Neural progenitor cell (in vitro differentiated cells): ENCODE results near the gene SH2D4B.

Experiments
- EZH2phosphoT487 ChIP-seq: fragments of 200-600 bp; sonication (generic); IDR thresholded peaks from 2 replicates; pipeline ENCODE4 v1.6.1; 2017; ENCODE audit warnings: antibody characterized with exemption
- TF ChIP-seq, protein P1 (sequence below): fragments of 200-600 bp; sonication (generic); IDR thresholded peaks from 2 replicates; pipeline ENCODE4 v1.5.1; 2017; ENCODE audit warnings: antibody characterized with exemption, mild to moderate bottlenecking

DNA sequence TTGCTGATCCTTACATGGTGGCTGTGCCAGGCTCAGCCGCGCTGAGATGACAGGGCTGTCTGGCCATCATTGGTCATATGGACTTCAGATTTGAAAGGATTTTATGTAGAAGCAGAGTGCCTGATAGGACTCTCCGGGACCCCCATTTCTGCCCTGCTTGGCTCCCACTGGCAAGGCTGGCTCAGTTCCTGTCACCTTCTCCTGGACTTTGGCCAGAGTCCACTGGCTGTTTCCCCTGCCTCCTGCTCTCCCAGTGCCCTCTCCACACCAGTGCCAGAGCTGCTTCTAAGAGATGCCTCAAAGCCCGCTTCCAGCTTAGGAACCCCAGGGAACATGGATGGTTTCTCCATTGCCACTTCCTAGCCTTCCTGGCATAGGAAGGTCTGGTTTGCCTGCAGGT, 5.1 kb upstream of the SH2D4B start:
- no peak for TF ChIP-seq EZH2phosphoT487
- TF ChIP-seq, protein P1, sequence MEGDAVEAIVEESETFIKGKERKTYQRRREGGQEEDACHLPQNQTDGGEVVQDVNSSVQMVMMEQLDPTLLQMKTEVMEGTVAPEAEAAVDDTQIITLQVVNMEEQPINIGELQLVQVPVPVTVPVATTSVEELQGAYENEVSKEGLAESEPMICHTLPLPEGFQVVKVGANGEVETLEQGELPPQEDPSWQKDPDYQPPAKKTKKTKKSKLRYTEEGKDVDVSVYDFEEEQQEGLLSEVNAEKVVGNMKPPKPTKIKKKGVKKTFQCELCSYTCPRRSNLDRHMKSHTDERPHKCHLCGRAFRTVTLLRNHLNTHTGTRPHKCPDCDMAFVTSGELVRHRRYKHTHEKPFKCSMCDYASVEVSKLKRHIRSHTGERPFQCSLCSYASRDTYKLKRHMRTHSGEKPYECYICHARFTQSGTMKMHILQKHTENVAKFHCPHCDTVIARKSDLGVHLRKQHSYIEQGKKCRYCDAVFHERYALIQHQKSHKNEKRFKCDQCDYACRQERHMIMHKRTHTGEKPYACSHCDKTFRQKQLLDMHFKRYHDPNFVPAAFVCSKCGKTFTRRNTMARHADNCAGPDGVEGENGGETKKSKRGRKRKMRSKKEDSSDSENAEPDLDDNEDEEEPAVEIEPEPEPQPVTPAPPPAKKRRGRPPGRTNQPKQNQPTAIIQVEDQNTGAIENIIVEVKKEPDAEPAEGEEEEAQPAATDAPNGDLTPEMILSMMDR: no peak
